Lower leg skin (tissue), 3 donors: ENCODE measurements around the gene CSHL1.
"Not testable (repeated sequence)": the region's sequence is repeated elsewhere in the genome, so short reads cannot be mapped to it uniquely, and the experiment has no call there.

ENCODE experiments used
- POLR2A ChIP-seq, 2 donors: fragments of 450-650 bp; IDR thresholded peaks; one replicate each; pipeline ENCODE4 v1.6.1; 2016 to 2017; ENCODE audit warnings: antibody characterized with exemption in 2 of 2, mild to moderate bottlenecking in 1 of 2, moderate library complexity in 1 of 2
- TF ChIP-seq, protein P1 (sequence below), 3 donors: fragments of 450-650 bp; IDR thresholded peaks; one replicate each; pipeline ENCODE4 v1.5.1; 2016; ENCODE audit warnings: antibody characterized with exemption in 3 of 3, mild to moderate bottlenecking in 3 of 3, moderate library complexity in 2 of 3

DNA sequence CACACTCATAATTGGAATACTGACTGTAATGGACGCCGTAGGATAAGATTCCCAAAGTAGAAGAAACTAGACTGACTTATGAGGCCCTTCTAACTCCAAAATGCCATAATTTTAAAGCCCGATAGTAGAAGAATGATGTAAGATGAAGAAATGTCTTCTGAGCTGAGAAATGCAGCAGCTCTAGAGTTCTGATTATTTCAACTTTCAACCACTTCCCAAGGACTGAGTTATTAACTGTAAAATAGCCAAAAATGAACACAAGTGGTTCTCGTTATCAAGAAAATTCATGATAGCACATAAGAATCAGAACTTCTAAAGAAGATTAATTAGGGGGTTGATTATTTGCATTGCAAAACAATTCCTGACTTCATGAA is 40.8 kb downstream of the CSHL1 start:
- TF ChIP-seq, protein P1, sequence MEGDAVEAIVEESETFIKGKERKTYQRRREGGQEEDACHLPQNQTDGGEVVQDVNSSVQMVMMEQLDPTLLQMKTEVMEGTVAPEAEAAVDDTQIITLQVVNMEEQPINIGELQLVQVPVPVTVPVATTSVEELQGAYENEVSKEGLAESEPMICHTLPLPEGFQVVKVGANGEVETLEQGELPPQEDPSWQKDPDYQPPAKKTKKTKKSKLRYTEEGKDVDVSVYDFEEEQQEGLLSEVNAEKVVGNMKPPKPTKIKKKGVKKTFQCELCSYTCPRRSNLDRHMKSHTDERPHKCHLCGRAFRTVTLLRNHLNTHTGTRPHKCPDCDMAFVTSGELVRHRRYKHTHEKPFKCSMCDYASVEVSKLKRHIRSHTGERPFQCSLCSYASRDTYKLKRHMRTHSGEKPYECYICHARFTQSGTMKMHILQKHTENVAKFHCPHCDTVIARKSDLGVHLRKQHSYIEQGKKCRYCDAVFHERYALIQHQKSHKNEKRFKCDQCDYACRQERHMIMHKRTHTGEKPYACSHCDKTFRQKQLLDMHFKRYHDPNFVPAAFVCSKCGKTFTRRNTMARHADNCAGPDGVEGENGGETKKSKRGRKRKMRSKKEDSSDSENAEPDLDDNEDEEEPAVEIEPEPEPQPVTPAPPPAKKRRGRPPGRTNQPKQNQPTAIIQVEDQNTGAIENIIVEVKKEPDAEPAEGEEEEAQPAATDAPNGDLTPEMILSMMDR (IDR thresholded peaks at IDR 0.05), result not testable (repeated sequence)
- TF ChIP-seq POLR2A (IDR thresholded peaks at IDR 0.05), result not testable (repeated sequence)
